NCI-H2171 (cell line): ENCODE measurements around the gene ATRNL1.

Experiments used
- DNase-seq: peaks from one replicate; lab custom pipeline; 2025; lab: John Stamatoyannopoulos, UW

ATRNL1 gene

DNA sequence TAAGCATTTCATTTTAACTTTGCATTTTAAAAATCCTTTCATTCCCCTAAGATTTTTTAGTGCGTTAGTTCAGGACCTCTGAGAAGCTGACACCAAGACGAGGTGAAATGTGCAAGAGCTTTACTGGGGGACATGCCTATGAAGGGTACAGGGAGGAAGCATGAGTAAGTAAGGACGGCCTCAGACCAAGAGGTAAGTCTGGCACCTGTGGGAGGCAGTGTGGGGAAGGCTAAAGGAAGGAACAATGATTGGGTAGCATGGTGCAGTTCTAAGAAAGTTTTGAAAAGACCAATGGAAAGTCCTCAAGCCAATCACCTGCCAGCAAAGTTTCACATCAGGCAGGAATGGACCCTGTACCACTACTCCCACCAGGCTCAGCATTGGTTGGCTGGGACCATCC, 810.7 kb downstream of the ATRNL1 start:
- no peak for DNase-seq

DNA sequence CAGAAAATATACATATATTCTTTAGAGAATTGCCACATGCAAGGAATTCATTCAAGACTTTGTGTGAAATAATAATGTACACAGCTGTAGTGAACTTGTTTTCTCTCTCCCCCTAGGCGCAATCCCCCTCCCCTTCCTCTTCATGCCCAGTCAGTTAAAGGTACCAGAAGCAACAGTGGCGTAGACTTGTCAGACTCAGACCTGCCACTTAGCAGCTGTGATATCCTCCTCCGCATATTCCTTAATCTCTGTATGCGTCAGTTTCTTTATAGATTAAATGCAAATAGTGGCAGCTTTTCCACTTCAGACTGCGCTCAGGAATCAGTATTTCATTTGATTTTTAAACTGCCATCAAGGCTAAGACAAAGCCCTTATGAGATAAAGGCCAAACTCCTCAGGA, 815.9 kb downstream of the ATRNL1 start:
- no peak for DNase-seq

DNA sequence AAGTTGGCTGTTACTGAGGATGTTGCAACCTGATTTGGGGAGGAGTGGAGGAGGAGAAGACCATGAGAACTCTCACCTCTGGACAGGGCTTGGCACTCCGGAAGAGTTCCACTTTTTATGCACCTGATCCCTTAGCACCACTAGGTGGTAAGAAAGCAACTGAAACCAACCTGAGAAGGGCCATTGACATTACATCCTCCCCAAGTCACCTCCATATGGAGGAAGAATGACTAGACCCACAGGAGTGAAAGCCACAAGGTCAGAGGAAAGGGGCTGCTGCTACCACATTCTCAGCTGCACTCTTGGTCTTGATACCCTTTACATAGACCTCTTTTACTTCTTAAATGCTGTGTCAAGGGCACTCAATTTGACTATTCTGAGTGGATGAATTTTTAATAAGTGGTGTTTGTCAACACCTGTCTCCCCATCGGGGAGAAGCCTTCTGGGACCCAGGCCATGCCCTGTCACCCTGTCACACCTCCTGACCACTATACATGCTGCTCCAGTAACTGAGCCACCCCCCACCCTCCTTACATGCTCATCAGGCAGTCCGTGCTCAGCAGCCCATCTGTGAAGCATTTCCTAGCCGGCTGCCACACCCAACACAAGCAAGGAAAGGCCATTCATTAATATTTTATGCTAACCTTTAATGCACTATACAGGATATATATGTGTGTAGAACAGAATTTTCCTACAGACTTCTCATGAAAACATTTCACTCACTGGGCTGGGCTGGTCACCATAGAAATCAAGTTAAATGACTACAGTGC, 817.0 kb downstream of the ATRNL1 start:
- DNase-seq = no peak

DNA sequence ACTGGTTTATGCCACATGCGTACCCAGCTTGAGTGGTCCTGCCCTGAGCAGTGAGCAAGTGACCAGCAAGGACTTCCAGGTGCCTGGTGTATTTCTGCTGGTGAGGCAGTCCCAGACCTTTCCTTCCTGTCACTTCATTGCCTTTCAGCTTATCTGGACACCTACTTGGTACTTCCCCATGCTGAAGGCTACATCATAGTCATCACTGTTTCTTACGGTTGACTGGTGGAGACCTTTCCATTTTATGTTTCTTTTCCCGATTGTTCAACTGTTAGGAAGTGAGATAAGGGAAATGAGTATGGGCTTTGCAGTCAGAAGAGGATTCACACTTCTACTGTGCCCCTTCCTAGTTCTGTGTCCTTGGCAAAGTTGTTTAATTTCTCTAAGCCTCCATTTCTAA, 821.3 kb downstream of the ATRNL1 start:
- no peak for DNase-seq

DNA sequence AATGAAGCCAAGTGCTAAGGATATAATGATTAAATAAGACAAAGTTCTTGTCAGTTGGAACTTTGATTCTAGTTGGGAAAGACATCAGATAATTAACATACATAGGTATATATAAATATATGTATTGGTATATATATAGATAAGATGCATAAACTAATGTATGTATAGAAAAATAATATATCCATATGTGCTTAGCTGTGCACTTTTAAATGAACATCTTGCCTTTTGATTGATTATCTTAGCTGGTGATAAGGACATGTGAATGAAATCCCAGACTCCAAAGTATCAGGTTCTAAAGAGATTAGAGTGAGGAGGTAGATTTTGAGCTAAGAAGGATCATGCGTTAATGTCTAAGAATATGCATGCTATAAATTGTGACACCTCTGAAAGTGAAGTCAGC, 822.3 kb downstream of the ATRNL1 start:
- DNase-seq = no peak

DNA sequence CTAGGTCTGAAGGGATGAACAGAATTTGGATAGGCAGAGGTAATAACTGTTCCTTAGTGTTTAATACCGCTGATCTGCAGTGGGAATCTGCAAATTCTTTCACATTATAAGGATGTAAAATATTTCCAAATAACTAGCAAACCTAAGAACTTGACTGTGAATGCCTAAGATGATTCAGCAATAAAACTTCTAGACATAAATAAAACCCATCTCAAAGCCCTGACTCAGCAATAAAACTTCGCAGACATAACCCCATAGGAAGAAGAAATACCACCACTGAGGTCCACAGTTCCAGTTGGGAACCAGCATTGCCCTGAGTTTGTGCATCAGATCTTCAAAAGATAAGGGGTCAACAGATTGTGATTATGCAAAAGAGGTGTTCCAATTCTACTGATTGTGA, 825.6 kb downstream of the ATRNL1 start:
- DNase-seq = no peak

DNA sequence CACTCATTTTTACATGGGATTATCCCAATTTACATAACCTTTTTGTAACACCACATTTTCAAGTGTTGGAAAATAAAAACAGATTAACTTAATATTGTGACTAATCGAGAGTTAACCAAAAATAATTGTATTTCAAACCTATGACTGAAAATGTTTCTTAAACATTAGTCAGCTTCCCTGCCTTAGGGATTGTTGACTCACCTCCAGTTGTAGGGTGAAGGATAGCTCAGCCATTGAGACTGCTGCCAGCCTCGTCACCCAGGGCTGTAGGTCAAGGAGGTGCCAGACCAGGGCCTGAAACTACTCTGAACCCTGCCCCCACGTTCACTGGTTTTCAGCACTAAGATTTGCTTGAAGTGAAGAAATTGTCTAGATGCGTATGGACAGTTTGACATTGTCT, 828.6 kb downstream of the ATRNL1 start:
- no peak for DNase-seq

DNA sequence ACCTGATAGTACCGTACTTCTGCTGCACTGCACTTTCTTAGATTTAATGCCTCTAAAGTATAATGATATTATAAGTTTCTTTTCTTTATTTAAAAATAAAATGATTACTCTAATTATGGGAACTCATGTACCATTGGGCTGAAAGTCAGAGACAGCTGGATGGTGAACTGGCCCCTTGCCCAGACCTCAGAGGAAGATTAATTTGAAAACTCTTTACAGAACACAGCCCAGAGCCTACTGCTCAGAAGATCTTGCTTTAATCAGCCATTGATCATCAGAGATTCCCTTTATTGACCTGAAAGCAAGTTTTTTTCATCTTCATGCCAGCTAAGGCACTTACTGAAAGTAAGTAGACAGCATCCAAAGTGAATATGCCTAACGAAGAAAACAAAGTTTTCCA, 838.1 kb downstream of the ATRNL1 start:
- DNase-seq = no peak

DNA sequence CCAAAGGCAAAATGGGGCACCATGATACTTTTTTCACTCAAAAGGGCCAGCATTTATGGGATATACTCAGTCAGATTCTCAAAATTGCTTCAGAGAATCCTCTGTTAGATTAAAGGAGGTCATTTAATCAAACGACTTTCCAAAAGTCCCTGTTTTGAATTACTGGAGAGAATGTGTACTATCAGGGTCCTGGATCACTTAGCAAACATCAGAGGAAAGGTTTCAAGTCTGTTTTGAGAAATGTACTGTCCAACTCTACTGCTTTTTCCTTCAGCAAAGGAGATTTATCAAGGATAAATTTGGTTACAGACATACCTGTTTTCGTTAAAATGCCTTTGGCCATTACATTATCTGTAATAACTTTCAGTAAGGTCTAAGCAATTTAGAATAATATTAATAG, 838.9 kb downstream of the ATRNL1 start:
- DNase-seq = no peak

DNA sequence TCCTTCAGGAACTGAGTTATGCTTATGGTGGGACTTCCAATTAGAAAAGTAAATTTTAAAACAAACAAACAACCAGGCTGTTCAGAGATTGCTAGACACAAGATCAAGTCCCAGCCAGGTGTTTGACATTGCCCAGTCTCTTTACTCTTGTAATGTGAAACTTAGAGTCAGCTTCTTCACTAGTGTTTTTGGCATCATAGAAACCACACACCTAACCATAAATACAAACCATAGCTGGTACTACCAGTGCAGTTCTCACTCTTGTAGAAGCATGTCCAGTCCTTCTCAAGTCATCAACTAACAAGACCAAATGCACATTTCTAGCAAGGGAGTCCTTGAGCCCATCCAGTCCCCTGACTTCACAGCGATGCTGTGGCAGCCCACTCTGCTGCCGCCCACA, 839.9 kb downstream of the ATRNL1 start:
- DNase-seq = no peak

DNA sequence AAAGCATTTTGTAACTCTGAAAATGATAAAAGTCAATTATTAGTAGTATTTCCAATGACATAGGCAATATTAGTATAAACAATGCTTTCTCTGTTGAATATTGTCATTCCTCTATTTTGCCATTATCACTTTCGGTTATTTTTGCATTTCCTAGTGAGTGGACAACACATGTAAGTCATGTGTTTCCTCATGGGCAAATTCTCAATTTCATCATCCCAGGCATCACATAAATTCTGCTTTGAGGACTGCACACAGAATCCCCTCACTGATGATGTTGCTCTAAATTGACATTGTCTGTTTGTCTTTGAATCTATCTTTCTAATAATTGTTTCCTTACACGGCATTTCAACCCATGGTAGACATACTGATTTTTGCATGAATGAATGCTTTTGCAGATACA, 842.6 kb downstream of the ATRNL1 start:
- no peak for DNase-seq

DNA sequence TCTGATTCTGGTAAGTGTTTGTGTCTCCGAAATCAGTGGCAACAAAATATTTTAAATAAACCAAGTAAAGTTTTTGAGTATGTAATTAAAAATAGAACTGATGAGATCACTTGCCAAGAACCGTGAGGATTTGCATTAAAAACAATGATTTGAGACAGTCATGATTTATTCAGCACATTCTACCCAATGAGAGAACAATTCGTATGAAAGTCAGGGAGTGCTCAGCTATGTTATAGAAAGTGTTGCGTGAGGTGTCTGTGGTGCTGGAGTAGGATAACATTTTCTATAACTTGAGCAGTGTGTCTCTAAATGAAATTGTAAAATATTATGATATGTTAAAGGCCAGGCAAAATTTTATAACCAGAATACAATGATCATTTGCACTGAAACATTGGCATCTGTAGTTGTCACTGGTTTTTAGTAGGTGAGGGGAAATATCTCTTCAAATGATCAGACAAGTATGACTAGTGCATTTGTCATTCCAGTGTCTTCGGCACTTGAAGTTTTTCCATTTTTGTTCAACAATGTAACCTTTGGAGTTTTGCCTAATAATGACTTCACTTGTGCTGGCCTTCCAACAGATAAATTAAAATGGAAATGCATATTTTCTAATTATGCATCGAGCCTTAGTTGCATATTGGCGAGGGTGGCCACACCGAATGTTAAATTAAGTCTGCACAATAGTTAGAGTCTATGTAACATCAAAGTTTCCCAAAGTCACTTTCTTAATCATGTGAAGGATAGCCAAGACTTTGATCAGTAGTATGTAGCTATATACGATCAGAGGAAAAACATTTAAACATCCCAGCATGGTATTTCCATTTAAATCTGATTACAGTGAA, 844.0 kb downstream of the ATRNL1 start:
- no peak for DNase-seq

DNA sequence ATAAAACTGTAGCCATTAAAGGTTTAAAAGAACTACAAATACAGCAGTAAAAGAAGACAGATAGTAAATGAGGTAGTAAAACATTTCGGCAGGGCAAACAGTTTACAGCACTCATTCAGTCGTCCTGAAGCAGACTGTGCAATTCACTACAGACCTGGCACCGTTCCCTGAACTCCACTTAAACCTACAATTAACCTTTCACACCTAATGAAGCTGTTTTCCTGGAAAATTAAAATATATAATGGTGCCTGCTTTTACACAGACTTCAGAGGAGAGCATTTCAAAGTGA, 844.5 kb downstream of the ATRNL1 start:
- DNase-seq = no peak

DNA sequence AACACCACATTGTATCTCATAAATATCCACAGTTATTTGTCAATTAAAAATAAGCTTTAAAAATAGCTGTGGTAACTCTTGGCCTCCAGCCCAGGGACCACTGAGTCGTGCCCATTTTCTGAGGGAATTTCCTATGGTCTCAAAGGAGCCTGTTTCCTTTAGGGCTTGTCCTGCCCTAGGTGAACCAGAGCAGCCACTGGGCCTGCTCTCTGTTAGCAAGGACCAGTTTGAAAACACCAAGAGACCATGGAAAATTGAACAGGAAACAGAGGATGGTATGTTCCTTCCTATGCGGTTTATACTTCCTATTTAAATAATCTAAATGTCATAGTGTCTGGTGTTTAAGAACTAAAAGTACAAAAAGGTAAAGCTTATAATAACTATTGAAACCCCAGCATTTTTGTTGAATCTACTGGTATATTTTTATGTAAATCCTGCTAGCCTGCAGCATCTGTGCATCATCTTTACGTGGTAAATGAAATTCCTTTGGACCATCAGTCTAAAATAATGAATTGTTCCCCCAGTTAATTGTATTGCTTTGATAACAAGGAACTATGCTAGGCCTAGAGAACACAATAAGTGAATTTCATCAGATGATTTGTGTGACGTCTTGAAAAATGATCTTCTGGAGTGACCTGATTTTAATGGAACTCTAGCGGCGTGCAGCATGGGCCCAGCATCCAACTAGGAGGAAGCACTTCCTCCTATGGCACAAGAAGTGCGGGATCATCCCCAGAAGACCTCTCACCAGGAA, 846.1 kb downstream of the ATRNL1 start:
- DNase-seq = no peak

DNA sequence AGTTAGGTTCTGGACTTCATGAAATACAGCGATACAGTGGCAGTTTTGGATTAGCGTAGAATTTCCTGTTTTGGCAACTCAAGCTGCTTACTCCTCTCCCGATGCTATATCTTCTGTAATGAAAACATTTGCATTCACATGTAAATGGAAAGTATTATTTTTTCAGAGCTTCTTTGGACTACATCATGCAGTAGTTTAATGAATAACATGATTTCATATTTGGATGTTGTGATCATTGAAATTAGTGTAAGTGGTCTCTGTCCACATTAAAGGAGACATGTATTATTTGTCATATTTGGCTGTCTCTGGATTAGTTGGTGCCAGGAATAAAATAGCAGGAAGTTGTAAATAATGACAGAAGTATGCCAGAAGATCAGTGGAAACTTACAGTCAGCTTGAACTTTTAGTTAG, 848.2 kb downstream of the ATRNL1 start:
- no peak for DNase-seq

DNA sequence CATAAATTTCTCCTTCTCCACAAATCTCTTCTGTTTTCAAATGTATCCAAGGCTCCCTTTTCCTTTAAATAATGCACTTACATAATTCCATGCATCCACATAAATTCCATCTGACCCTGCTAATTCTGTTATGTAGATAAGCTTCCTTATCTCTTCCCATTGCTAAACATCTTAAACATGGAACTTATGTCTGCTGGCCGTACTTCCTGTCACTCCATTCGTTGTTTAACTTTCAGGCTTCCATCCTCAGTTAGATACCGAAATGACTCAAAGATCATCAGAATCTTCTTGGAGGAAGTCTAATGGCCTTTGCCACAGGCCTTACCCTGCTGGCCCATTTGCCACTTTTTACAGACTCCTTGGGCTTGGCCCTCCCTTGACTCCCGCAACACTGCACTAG, 848.9 kb downstream of the ATRNL1 start:
- no peak for DNase-seq

DNA sequence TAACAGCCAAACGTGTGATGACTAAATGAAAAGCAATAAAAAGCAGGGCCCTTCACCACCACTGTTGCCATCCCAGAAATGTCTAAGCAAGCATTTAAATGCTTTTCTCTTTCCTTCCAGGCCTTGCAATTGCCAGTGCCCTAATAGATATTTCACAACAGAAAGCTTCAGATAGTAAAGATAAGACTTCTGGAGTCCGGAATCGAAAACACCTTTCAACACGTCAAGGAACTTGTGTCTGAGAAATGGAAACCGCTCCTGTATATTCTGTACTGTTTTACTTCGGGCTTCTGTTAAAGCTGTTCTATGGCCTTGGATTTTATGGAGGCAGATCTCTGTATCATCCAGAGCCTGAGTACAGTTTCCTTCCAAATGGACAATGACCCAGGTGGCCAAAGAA, 851.4 kb downstream of the ATRNL1 start:
- no peak for DNase-seq

DNA sequence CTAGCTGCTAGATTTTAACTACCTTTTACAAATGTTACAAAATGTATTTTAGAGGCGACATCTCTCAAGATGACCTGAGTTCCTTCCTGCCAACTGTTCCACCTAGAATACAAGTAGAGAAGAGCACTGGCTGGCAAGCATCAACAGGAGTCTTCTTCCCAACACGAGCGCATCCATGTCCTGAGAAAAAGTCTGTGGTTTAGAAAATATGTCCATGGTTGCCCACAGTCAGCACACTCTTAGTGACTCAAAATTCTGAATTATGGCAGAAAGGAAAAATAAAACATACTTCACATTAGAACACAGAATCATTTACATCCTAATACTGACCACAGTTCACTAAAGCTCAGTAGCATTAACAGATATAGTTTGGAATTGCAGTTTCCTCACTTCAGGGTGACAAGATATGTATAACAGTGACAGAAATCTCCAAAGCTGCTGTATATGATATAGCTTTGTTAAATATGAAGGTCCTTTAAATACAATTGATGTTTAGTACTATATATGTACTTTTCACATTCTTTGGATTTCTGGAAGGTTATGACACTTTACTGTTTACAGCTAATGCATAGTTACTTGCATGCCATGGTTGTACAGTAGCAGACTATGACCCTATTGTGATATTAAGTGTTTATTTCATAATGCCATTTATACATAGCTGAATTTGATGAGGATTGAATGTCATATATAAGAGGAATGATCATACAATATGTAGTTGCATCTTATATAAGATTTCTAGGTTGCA, 852.7 kb downstream of the ATRNL1 start:
- DNase-seq = no peak

DNA sequence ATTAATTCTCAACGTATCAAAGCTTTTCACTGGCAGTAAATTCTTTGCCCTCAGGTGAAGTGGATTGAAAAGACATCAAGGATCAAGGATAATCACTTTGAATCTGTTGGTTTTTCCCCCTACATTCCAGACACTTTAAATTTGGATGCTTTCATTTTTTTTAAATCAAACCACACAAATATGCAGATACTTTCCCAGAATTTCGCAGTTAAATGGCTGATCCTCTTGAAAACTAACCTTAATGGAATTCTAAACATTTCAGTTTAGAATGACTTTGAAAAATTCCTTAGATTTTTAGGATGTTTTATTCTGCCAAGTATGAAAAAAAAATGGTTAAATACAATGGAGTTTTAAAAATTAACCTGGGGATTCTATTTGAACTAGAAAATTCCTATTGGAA, 853.9 kb downstream of the ATRNL1 start:
- DNase-seq = no peak

DNA sequence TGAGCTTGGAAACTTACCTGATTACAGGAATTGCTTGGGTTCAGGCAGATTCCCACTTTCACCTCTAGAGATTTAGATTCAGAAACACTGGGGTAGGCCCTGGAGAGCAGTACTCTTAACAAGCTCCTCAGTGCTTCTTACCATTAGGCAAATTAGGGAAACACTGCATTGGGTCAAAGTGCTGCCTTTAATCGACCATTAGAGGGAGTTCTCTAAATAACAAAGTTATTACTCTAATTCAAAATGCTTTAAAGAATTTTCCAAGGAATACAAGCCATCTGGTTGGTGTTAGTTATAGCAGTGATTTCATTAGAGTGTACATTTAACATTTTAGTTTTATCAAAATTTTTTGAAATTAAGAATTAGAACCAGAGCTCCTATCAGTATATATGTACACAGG, 855.3 kb downstream of the ATRNL1 start:
- no peak for DNase-seq

DNA sequence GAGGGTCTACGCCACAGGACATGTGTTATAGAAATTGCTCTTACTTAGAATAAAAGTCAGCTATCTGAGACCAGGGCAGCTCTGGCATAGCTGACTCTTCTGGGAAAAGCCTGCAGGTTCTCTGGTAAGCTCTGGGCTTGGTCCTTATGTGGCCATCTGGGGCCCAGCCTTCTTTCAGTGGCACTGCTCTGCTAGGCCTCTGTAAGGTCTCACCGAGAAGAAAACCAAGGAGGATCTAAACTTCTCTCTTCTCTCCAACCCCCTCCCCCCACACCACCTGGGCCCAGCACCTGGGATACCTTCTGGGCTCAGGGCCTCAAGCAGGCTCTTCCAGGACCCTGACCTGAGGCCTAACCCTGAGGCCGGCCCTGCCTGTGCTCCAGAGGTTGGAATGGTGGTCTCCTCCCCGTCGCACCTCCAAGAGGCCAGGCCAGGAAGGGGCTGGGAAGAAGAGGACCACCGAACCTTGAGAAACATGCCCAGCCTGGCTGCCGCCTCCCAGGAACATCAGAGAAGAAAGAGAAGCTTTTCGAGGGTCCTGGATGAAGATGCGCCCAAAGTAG, 856.2 kb downstream of the ATRNL1 start:
- DNase-seq = no peak

DNA sequence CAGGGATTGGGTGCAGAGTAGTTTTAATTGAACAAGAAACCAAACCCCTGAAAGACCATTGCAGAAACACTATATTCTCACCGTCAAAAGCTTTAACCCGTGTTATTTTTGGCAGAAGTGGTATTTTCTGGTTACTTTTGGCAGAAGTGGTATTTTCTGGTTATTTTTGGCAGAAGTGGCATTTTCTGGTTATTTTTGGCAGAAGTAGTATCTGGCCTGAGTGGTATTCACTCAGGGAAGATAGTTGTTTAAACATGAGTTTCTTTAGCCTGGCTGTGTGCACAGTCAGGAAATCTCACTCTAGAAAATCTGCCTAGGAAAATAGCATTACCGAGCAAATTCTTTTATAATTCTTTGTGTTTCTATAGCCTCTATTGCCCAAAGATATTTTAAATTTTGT, 857.2 kb downstream of the ATRNL1 start:
- DNase-seq = no peak
